ENCODE data around the gene FBXW2. TPM values are rescaled to one million over a fixed set of nuclear protein-coding genes. Genes with fewer than 3 reads are reported as not detected.

FBXW2 gene
- total and polyA plus RNA-seq, 2 donors (not counting 1 experiment from before 2014, with no cell fraction given) = 33.5 to 77.5 TPM

Other genes with a start within 250 kb of the FBXW2 start
- gene CDK5RAP2, start 213.2 kb downstream of the FBXW2 start, total RNA-seq = 40.8 and 48.6 TPM in 2 replicates
- gene CDK5RAP2, start 213.2 kb downstream of the FBXW2 start, polyA plus RNA-seq = 17.7 and 38.4 TPM in 2 replicates
- 15.9 and 24.9 TPM in 2 replicates for gene MEGF9, start 78.9 kb downstream of the FBXW2 start, total RNA-seq
- gene MEGF9, start 78.9 kb downstream of the FBXW2 start, polyA plus RNA-seq = 15.8 and 21.9 TPM in 2 replicates
- 31.8 and 33.9 TPM in 2 replicates for gene PSMD5, start 49.5 kb upstream of the FBXW2 start, total RNA-seq
- gene PSMD5, start 49.5 kb upstream of the FBXW2 start, polyA plus RNA-seq = 48.3 and 56.2 TPM in 2 replicates
- gene PHF19, start 83.8 kb upstream of the FBXW2 start, total RNA-seq = 22.1 and 38.3 TPM in 2 replicates
- 21.4 and 60.5 TPM in 2 replicates for gene PHF19, start 83.8 kb upstream of the FBXW2 start, polyA plus RNA-seq
- 2.6 and 3.8 TPM in 2 replicates for gene TRAF1, start 133.4 kb upstream of the FBXW2 start, total RNA-seq
- gene TRAF1, start 133.4 kb upstream of the FBXW2 start, polyA plus RNA-seq = 0.58 and 0.93 TPM in 2 replicates